Neural cell (in vitro differentiated cells): ENCODE data around the gene DNMT3L. TPM values are rescaled to one million over a fixed set of nuclear protein-coding genes. Genes with fewer than 3 reads are reported as not detected.

Experiments
- H2AFZ ChIP-seq: fragments of 200-600, 300-800 bp; sonication (generic), shearing (Covaris generic); 2 replicates; pipeline ENCODE4 v1.6.0; 2014; ENCODE audit warnings: low read depth, mild to moderate bottlenecking, antibody characterized with exemption, low read length, moderate library complexity
- H3F3A ChIP-seq: fragments of 200-600 bp; shearing (Covaris generic); 2 replicates; pipeline ENCODE4 v1.6.1; 2016; ENCODE audit warnings: mild to moderate bottlenecking, moderate library complexity, mixed read lengths, antibody characterized with exemption, low read length; ENCODE audit not compliant: insufficient read depth, poor library complexity, severe bottlenecking
- H3K27ac ChIP-seq: fragments of 200-600, 300-800 bp; sonication (generic), shearing (Covaris generic); 2 replicates; pipeline ENCODE4 v1.5.1; 2014; ENCODE audit warnings: mild to moderate bottlenecking, low read length, moderate library complexity
- H3K27me3 ChIP-seq: fragments of 300-800, 200-600 bp; sonication (generic), shearing (Covaris generic); 2 replicates; pipeline ENCODE4 v1.6.0; 2014; ENCODE audit warnings: mild to moderate bottlenecking, low read depth, low read length, moderate library complexity; ENCODE audit not compliant: insufficient read depth
- H3K36me3 ChIP-seq: fragments of 300-800, 200-600 bp; sonication (generic), shearing (Covaris generic); 2 replicates; pipeline ENCODE4 v1.5.1; 2014; ENCODE audit warnings: mild to moderate bottlenecking, antibody characterized with exemption, low read length, moderate library complexity; ENCODE audit not compliant: insufficient read depth
- H3K4me2 ChIP-seq: fragments of 300-800, 200-600 bp; sonication (generic), shearing (Covaris generic); 2 replicates; pipeline ENCODE4 v1.6.0; 2014; ENCODE audit warnings: mild to moderate bottlenecking, low read length
- H3K4me3 ChIP-seq: fragments of 300-800, 200-600 bp; sonication (generic), shearing (Covaris generic); 2 replicates; pipeline ENCODE4 v1.5.1; 2014; ENCODE audit warnings: mild to moderate bottlenecking, low read length, moderate library complexity
- H3K79me2 ChIP-seq: fragments of 200-600 bp; shearing (Covaris generic); replicated peaks from 2 replicates; pipeline ENCODE4 v1.6.0; 2014; ENCODE audit warnings: mild to moderate bottlenecking, low read length, moderate library complexity; ENCODE audit not compliant: insufficient read depth
- H3K9ac ChIP-seq: fragments of 300-800, 200-600 bp; sonication (generic), shearing (Covaris generic); 2 replicates; pipeline ENCODE4 v1.6.1; 2016; ENCODE audit warnings: mild to moderate bottlenecking, low read length, mixed read lengths
- H3K9me2 ChIP-seq: fragments of 200-600 bp; shearing (Covaris generic); 2 replicates; pipeline ENCODE4 v1.6.1; 2016; ENCODE audit warnings: mild to moderate bottlenecking, low read length, mixed read lengths; ENCODE audit not compliant: insufficient read depth
- H3K9me3 ChIP-seq: fragments of 200-600, 300-800 bp; sonication (generic), shearing (Covaris generic); 2 replicates; pipeline ENCODE4 v1.6.1; 2016; ENCODE audit warnings: mild to moderate bottlenecking, mixed run types, low read length, moderate library complexity, mixed read lengths
- H4K20me1 ChIP-seq: fragments of 200-600 bp; shearing (Covaris generic); 2 replicates; pipeline ENCODE4 v1.6.1; 2016; ENCODE audit warnings: mild to moderate bottlenecking, mixed run types; ENCODE audit not compliant: insufficient read depth
- EP300 ChIP-seq: fragments of 450-650 bp; conservative IDR thresholded peaks from 2 replicates; pipeline ENCODE4 v1.6.1; 2014; ENCODE audit warnings: antibody characterized with exemption, mild to moderate bottlenecking, moderate library complexity; ENCODE audit not compliant: poor library complexity, severe bottlenecking
- EZH2 ChIP-seq: fragments of 200-600, 300-800 bp; shearing (Covaris generic), sonication (generic); IDR thresholded peaks from 2 replicates; pipeline ENCODE4 v1.6.1; 2014; ENCODE audit warnings: antibody characterized with exemption, low read length, borderline replicate concordance, mild to moderate bottlenecking; ENCODE audit not compliant: insufficient read depth, poor library complexity, severe bottlenecking
- MXI1 ChIP-seq: fragments of 450-650 bp; conservative IDR thresholded peaks from 2 replicates; pipeline ENCODE4 v1.6.1; 2014; ENCODE audit warnings: antibody characterized with exemption, mild to moderate bottlenecking; ENCODE audit not compliant: poor library complexity, severe bottlenecking
- POLR2AphosphoS5 ChIP-seq: IDR thresholded peaks from 2 replicates; pipeline ENCODE4 v1.6.1; 2012
- RAD21 ChIP-seq: fragments of 450-650 bp; conservative IDR thresholded peaks from 2 replicates; pipeline ENCODE4 v1.6.1; 2014; ENCODE audit warnings: antibody characterized with exemption, mild to moderate bottlenecking, moderate library complexity
- SMC3 ChIP-seq: fragments of 450-650 bp; conservative IDR thresholded peaks from 2 replicates; pipeline ENCODE4 v1.6.1; 2014; ENCODE audit warnings: antibody characterized with exemption, mild to moderate bottlenecking, moderate library complexity; ENCODE audit not compliant: poor library complexity
- TAF1 ChIP-seq: IDR thresholded peaks from 2 replicates; pipeline ENCODE4 v1.6.1; 2012; ENCODE audit warnings: low read depth
- polyA plus RNA-seq: library from polyadenylated mRNA; depleted of rRNA; stranded (reverse); fragments of >200 nt; gene quantifications from 2 replicates; pipeline ENCODE4 v1.2.3, GENCODE V29; 2014
- TF ChIP-seq, protein P1 (sequence below): fragments of 450-650 bp; IDR thresholded peaks from 2 replicates; pipeline ENCODE4 v1.5.1; 2014; ENCODE audit warnings: antibody characterized with exemption, mild to moderate bottlenecking, moderate library complexity; ENCODE audit not compliant: poor library complexity, severe bottlenecking
- TF ChIP-seq, protein P2 (sequence below): IDR thresholded peaks from 2 replicates; pipeline ENCODE4 v1.6.1; 2012; ENCODE audit warnings: borderline replicate concordance

The DNMT3L gene
- polyA plus RNA-seq, 1 donor from 2014 or later: not detected

DNA sequence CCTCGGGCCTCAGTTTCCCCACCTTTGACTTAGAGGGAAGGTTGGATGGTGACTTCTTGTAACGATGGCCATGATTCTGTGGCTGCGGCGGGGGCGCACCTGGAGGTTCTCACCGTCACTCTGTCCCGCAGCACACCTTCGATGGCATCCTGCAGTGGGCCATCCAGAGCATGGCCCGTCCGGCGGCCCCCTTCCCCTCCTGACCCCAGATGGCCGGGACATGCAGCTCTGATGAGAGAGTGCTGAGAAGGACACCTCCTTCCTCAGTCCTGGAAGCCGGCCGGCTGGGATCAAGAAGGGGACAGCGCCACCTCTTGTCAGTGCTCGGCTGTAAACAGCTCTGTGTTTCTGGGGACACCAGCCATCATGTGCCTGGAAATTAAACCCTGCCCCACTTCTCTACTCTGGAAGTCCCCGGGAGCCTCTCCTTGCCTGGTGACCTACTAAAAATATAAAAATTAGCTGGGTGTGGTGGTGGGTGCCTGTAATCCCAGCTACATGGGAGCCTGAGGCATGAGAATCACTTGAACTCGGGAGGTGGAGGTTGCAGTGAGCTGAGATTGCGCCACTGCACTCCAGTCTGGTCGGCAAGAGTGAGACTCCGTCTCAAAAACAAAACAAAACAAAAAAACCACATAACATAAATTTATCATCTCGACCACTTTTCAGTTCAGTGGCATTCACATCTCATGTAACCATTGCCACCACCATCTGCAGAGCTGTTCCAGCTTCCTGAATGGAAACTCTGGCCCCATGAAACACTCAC lies 36.0 kb upstream of the DNMT3L start:
- H3K4me3 ChIP-seq: no peak overlapping the region
- H3K4me2 ChIP-seq: no peak overlapping the region
- H2AFZ ChIP-seq: no peak overlapping the region
- TF ChIP-seq, protein P1, sequence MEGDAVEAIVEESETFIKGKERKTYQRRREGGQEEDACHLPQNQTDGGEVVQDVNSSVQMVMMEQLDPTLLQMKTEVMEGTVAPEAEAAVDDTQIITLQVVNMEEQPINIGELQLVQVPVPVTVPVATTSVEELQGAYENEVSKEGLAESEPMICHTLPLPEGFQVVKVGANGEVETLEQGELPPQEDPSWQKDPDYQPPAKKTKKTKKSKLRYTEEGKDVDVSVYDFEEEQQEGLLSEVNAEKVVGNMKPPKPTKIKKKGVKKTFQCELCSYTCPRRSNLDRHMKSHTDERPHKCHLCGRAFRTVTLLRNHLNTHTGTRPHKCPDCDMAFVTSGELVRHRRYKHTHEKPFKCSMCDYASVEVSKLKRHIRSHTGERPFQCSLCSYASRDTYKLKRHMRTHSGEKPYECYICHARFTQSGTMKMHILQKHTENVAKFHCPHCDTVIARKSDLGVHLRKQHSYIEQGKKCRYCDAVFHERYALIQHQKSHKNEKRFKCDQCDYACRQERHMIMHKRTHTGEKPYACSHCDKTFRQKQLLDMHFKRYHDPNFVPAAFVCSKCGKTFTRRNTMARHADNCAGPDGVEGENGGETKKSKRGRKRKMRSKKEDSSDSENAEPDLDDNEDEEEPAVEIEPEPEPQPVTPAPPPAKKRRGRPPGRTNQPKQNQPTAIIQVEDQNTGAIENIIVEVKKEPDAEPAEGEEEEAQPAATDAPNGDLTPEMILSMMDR: peak; percentile 80
- TF ChIP-seq SMC3 (peak; percentile 71), RAD21 (peak; percentile 78), MXI1 (no peak), EZH2 (no peak)
- no peaks in the 10 kb centered on the region for H3F3A ChIP-seq
- H4K20me1 ChIP-seq: no peaks in the 10 kb centered on the region
- H3K27ac ChIP-seq: no peak overlapping the region
- H3K9ac ChIP-seq: no peak overlapping the region
- no peaks in the 10 kb centered on the region for H3K9me2 ChIP-seq
- H3K79me2 ChIP-seq: no peaks in the 10 kb centered on the region
- H3K36me3 ChIP-seq: no peaks in the 10 kb centered on the region
- H3K27me3 ChIP-seq: no peaks in the 10 kb centered on the region
- no peaks in the 10 kb centered on the region for H3K9me3 ChIP-seq

DNA sequence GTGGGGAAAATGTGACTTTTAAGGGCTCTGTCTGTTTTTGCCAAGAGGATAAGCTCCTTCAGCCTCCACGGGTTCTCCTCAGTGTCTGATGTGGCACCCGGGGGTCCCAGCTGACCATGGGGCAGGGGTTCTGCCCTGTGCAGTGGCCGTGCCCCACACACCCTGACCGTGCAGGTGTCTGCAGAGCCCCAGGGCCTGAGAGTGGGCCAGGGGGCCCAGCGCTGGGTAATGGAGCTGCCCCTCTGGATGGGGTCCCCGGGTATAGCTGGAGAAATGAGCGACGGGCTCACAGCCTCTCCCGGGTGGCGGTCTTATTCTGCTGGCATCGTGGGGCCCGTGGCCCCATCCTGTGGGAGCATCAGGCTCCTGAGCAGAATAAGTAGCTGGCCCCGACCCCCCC lies 35.2 kb upstream of the DNMT3L start:
- Histone ChIP-seq H3K79me2 (no peaks in the 10 kb centered on the region), H3K9ac (no peak overlapping the region), H3K27ac (no peak overlapping the region), H3K36me3 (no peaks in the 10 kb centered on the region), H3K9me2 (no peaks in the 10 kb centered on the region), H2AFZ (no peak overlapping the region), H3F3A (no peaks in the 10 kb centered on the region), H3K4me2 (no peak overlapping the region), H4K20me1 (no peaks in the 10 kb centered on the region), H3K27me3 (no peaks in the 10 kb centered on the region), H3K4me3 (no peak overlapping the region), H3K9me3 (no peaks in the 10 kb centered on the region)
- no peak for TF ChIP-seq RAD21
- no peak for TF ChIP-seq SMC3
- TF ChIP-seq TAF1: no peak
- no peak for TF ChIP-seq EZH2
- TF ChIP-seq, protein P1: no peak
- no peak for TF ChIP-seq MXI1
- TF ChIP-seq EP300: no peak
- TF ChIP-seq POLR2AphosphoS5: no peak
- TF ChIP-seq, protein P2, sequence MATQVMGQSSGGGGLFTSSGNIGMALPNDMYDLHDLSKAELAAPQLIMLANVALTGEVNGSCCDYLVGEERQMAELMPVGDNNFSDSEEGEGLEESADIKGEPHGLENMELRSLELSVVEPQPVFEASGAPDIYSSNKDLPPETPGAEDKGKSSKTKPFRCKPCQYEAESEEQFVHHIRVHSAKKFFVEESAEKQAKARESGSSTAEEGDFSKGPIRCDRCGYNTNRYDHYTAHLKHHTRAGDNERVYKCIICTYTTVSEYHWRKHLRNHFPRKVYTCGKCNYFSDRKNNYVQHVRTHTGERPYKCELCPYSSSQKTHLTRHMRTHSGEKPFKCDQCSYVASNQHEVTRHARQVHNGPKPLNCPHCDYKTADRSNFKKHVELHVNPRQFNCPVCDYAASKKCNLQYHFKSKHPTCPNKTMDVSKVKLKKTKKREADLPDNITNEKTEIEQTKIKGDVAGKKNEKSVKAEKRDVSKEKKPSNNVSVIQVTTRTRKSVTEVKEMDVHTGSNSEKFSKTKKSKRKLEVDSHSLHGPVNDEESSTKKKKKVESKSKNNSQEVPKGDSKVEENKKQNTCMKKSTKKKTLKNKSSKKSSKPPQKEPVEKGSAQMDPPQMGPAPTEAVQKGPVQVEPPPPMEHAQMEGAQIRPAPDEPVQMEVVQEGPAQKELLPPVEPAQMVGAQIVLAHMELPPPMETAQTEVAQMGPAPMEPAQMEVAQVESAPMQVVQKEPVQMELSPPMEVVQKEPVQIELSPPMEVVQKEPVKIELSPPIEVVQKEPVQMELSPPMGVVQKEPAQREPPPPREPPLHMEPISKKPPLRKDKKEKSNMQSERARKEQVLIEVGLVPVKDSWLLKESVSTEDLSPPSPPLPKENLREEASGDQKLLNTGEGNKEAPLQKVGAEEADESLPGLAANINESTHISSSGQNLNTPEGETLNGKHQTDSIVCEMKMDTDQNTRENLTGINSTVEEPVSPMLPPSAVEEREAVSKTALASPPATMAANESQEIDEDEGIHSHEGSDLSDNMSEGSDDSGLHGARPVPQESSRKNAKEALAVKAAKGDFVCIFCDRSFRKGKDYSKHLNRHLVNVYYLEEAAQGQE: no peak
